A549 (cell line): ENCODE measurements around the gene WWC1.

Experiments
- CEBPB ChIP-seq, 2 experiments: fragments of >200 bp in 1 of 2; sonication (Bioruptor Twin) in 1 of 2; formaldehyde crosslinking in 1 of 2; IDR thresholded peaks; 2 replicates each; pipeline ENCODE4 v1.6.1; 2012 to 2016
- CTCF ChIP-seq: fragments of >200 bp; sonication (Bioruptor Twin); formaldehyde crosslinking; IDR thresholded peaks from 3 replicates; pipeline ENCODE4 v1.5.1; 2016
- GATA3 ChIP-seq: IDR thresholded peaks from 2 replicates; pipeline ENCODE4 v1.6.1; 2012; ENCODE audit warnings: borderline replicate concordance
- MAZ ChIP-seq: fragments of 150-350 bp; IDR thresholded peaks from 2 replicates; pipeline ENCODE4 v1.6.1; 2014; ENCODE audit warnings: antibody characterized with exemption, low read depth, low read length, borderline replicate concordance
- POLR2A ChIP-seq: IDR thresholded peaks from 2 replicates; pipeline ENCODE4 v1.6.1; 2012; ENCODE audit warnings: mild to moderate bottlenecking, low read length
- RAD21 ChIP-seq, 2 experiments: fragments of >200 bp in 1 of 2; sonication (Bioruptor Twin) in 1 of 2; formaldehyde crosslinking in 1 of 2; IDR thresholded peaks in 1 of 2; conservative IDR thresholded peaks in 1 of 2; 2 replicates in 1 of 2; 3 replicates in 1 of 2; pipeline ENCODE4 v1.6.1; 2012 to 2018; ENCODE audit warnings: inconsistent platforms in 1 of 2

GRCh38 chr5:168449166-168449565 lies 157.7 kb downstream of the WWC1 start:
- no peak for TF ChIP-seq MAZ
- no peak for TF ChIP-seq CTCF
- TF ChIP-seq GATA3: no peak
- TF ChIP-seq RAD21 (conservative IDR thresholded peaks at IDR 0.05 in 1 of 2, IDR thresholded peaks at IDR 0.05 in 1 of 2): no peak
- TF ChIP-seq POLR2A: no peak
- TF ChIP-seq CEBPB (IDR thresholded peaks at IDR 0.05): no peak
